VCaP (cell line): ENCODE measurements around the gene RAB4A.
A peak's percentile ranks its signal among the peaks of the same experiment; 100 is the strongest.
"Not testable (repeated sequence)": the region's sequence is repeated elsewhere in the genome, so short reads cannot be mapped to it uniquely, and the experiment has no call there.

Experiments used
- H3K27ac ChIP-seq: fragments of 450-650 bp; 2 replicates; pipeline ENCODE4 v1.5.1; 2017
- TF ChIP-seq, protein P1 (sequence below): fragments of 450-650 bp; conservative IDR thresholded peaks from 2 replicates; pipeline ENCODE4 v1.5.1; 2017; ENCODE audit warnings: mild to moderate bottlenecking, moderate library complexity

Gene RAB4A

GRCh38 chr1:229282295-229282823 lies 11.4 kb downstream of the RAB4A start:
- H3K27ac ChIP-seq, result peak overlapping the region; percentile 83
- TF ChIP-seq, protein P1, sequence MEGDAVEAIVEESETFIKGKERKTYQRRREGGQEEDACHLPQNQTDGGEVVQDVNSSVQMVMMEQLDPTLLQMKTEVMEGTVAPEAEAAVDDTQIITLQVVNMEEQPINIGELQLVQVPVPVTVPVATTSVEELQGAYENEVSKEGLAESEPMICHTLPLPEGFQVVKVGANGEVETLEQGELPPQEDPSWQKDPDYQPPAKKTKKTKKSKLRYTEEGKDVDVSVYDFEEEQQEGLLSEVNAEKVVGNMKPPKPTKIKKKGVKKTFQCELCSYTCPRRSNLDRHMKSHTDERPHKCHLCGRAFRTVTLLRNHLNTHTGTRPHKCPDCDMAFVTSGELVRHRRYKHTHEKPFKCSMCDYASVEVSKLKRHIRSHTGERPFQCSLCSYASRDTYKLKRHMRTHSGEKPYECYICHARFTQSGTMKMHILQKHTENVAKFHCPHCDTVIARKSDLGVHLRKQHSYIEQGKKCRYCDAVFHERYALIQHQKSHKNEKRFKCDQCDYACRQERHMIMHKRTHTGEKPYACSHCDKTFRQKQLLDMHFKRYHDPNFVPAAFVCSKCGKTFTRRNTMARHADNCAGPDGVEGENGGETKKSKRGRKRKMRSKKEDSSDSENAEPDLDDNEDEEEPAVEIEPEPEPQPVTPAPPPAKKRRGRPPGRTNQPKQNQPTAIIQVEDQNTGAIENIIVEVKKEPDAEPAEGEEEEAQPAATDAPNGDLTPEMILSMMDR, result no peak

DNA sequence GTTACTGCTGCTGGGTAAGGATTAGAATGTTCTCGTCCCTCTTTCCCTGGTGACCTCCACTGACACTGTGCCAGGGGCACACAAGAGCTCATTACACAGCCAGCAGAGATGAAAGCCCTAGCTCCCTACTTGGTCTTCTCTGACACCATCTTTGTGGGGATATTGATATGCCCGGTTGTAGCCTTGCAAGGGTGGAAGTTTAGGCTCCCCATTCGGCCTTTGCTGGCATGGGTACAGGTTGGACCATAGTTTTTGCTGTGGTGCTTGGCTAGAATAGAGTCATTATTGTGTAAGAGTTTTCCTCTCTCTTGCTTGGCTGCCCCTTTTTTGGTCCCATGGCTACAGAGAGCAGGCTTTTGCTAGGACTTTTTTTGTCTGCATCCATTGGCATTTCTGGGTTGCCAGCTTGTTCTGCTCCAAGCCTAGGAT lies 12.3 kb downstream of the RAB4A start:
- H3K27ac ChIP-seq, result peak overlapping the region; percentile 83
- TF ChIP-seq, protein P1, result no peak

GRCh38 chr1:229284887-229285286 lies 14.0 kb downstream of the RAB4A start:
- no peak overlapping the region for H3K27ac ChIP-seq
- TF ChIP-seq, protein P1, result no peak

DNA sequence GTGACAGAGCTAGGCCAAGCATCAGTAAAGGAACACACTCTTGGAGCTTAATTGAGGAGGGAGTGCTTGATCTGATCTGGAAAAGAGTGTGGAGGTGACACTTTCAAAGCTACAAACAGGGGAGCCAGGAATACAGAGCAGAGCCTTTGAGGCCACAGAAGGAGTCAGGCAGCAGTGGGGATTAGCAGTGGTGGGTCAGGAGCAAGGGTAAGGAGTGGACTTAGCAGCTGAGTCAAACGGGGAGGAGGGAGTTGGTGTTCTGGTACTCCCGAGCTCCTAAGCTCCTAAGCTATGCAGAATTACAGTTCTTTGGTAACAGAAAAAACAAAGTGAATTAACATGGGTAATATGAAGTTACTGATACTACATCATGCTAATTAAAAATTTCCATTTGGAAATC lies 14.5 kb downstream of the RAB4A start:
- no peak overlapping the region for H3K27ac ChIP-seq
- TF ChIP-seq, protein P1, result no peak

DNA sequence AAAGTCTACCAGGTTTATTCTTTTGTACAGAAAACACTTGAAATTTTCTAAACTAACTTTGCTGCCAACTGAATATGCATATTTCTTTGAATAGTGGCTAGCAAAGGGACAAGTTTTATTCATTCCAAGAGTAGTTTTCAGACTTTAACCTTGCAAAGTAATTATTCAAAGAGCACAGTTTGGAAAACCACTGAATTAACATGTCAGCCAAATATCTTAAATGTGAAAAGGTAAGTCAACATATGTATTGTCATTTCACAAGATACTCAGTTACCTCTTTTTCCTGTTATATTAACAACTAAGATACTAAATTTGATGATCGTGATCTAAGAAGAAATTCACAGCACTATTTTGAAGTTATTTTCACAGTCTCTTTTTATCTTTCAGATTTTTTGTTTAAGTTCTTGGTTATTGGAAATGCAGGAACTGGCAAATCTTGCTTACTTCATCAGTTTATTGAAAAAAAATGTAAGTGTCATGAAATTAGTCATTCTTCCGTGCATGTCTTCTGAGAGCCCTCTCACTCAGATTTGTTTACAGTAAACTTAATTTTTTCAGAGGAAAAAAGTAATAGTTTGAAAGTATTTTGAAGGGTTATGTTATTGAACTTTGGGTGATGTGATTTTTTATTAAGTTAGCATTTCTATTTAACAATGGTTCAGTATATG lies 15.3 kb downstream of the RAB4A start:
- TF ChIP-seq, protein P1, result no peak
- H3K27ac ChIP-seq, result no peak overlapping the region

- TF ChIP-seq, protein P1, result no peak
- peak overlapping the region; percentile 15; the same call in 1 of the 2 replicates for H3K27ac ChIP-seq
Measured at GRCh38 chr1:229287267-229287666, 16.4 kb downstream of the RAB4A start.

DNA sequence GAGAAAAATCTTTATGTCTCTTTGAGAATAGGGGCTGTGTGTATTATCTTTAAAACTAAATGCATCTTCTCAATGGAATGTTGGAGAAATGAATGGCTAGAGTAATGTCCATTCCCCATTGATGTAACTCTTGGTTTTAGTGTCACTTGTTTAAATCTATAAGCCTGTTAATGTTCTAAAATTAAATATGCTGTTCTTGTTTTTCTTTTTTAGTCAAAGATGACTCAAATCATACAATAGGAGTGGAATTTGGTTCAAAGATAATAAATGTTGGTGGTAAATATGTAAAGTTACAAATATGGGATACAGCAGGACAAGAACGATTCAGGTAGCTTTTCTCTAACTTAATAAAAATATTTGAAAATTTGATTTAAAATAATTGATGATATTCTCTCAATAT lies 17.6 kb downstream of the RAB4A start:
- H3K27ac ChIP-seq, result no peak overlapping the region
- TF ChIP-seq, protein P1, result no peak

GRCh38 chr1:229291686-229292085 lies 20.8 kb downstream of the RAB4A start:
- H3K27ac ChIP-seq, result not testable (repeated sequence)
